Loucy (cell line): Measurements from ENCODE around the gene MTSS2.
A peak's percentile ranks its signal among the peaks of the same experiment; 100 is the strongest.

Experiments
- H2AFZ ChIP-seq: fragments of 200-600 bp; sonication (generic); 2 replicates; pipeline ENCODE4 v1.6.0; 2016; ENCODE audit warnings: antibody characterized with exemption, mild to moderate bottlenecking, low read length, moderate library complexity
- H3F3A ChIP-seq: fragments of 200-600 bp; 2 replicates; pipeline ENCODE4 v1.6.0; 2016; ENCODE audit warnings: antibody characterized with exemption, low read depth, mild to moderate bottlenecking
- H3K27me3 ChIP-seq: fragments of 200-600 bp; sonication (generic); 2 replicates; pipeline ENCODE4 v1.6.1; 2014; ENCODE audit warnings: low read length, mild to moderate bottlenecking; ENCODE audit not compliant: insufficient read depth, poor library complexity, severe bottlenecking
- H3K36me3 ChIP-seq: fragments of 200-600 bp; sonication (generic); 2 replicates; pipeline ENCODE4 v1.6.1; 2016; ENCODE audit warnings: low read length; ENCODE audit not compliant: insufficient read depth
- H3K4me1 ChIP-seq: fragments of 200-600 bp; sonication (generic); 2 replicates; pipeline ENCODE4 v1.5.1; 2014; ENCODE audit warnings: low read length, mild to moderate bottlenecking; ENCODE audit not compliant: insufficient read depth, poor library complexity, severe bottlenecking
- H3K4me2 ChIP-seq: fragments of 200-600 bp; sonication (generic); 2 replicates; pipeline ENCODE4 v1.6.0; 2014; ENCODE audit warnings: antibody characterized with exemption, low read length, low read depth, mild to moderate bottlenecking; ENCODE audit not compliant: poor library complexity, severe bottlenecking
- H3K4me3 ChIP-seq: fragments of 200-600 bp; sonication (generic); 2 replicates; pipeline ENCODE4 v1.5.1; 2014; ENCODE audit warnings: low read length, mild to moderate bottlenecking, mixed read lengths; ENCODE audit not compliant: poor library complexity, severe bottlenecking
- H3K79me2 ChIP-seq: fragments of 200-600 bp; sonication (generic); 2 replicates; pipeline ENCODE4 v1.6.1; 2014; ENCODE audit warnings: low read length; ENCODE audit not compliant: insufficient read depth
- H3K9ac ChIP-seq: fragments of 200-600 bp; sonication (generic); 2 replicates; pipeline ENCODE4 v1.6.0; 2014; ENCODE audit warnings: mild to moderate bottlenecking, low read depth, low read length, moderate library complexity; ENCODE audit not compliant: poor library complexity, severe bottlenecking
- H3K9me2 ChIP-seq: fragments of 200-600 bp; sonication (generic); replicated peaks from 2 replicates; pipeline ENCODE4 v1.6.1; 2016; ENCODE audit warnings: low read depth, low read length, mixed read lengths
- H3K9me3 ChIP-seq: fragments of 200-600 bp; sonication (generic); 2 replicates; pipeline ENCODE4 v1.6.1; 2014; ENCODE audit warnings: mild to moderate bottlenecking, antibody characterized with exemption, low read length, low read depth; ENCODE audit not compliant: insufficient read depth
- H4K20me1 ChIP-seq: fragments of 200-600 bp; sonication (generic); 2 replicates; pipeline ENCODE4 v1.6.0; 2014; ENCODE audit warnings: antibody characterized with exemption, low read length, mild to moderate bottlenecking; ENCODE audit not compliant: insufficient read depth, poor library complexity, severe bottlenecking
- CTCF ChIP-seq: fragments of 200-600 bp; sonication (generic); conservative IDR thresholded peaks from 2 replicates; pipeline ENCODE4 v1.5.1; 2014; ENCODE audit warnings: mild to moderate bottlenecking, antibody characterized with exemption, low read length
- EZH2phosphoT487 ChIP-seq: fragments of 200-600 bp; IDR thresholded peaks from 2 replicates; pipeline ENCODE4 v1.6.1; 2018; ENCODE audit warnings: antibody characterized with exemption, mild to moderate bottlenecking, moderate library complexity, borderline replicate concordance

The MTSS2 gene

DNA sequence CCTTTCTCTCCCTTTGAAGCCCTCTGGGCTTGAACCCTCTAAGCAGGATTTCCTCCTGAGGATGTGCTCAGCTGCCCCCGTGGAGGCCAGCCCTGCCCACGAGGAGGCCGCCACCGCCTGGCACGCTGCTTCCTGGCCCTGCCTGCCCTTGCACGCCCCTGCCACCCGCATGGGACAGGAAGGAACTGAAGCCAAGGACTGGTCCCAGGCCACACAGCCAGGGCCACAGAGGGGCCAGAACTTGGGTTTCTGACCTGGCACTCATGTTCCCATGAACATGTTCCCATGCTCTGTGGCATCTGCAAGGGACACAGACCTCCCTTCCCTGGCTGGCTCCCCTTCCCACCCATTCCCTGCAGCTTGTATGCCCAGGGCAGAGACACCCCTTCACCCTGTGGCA lies 24.1 kb upstream of the MTSS2 start:
- TF ChIP-seq CTCF (no peak), EZH2phosphoT487 (no peak)
- H3K4me2 ChIP-seq, result peak overlapping the region; percentile 46
- no peaks in the 10 kb centered on the region for H3K9me3 ChIP-seq
- H3K4me1 ChIP-seq, result peaks cover 38% of the 10 kb centered on the region
- H3K9me2 ChIP-seq, result no peaks in the 10 kb centered on the region
- no peaks in the 10 kb centered on the region for H3K27me3 ChIP-seq
- peak overlapping the region; percentile 2 for H3K4me3 ChIP-seq
- H2AFZ ChIP-seq, result no peak overlapping the region
- no peaks in the 10 kb centered on the region for H4K20me1 ChIP-seq
- no peaks in the 10 kb centered on the region for H3K79me2 ChIP-seq
- H3K9ac ChIP-seq, result peak overlapping the region; percentile 53
- peaks cover 3% of the 10 kb centered on the region; the same call in 1 of the 2 replicates for H3K36me3 ChIP-seq
- H3F3A ChIP-seq, result no peaks in the 10 kb centered on the region

GRCh38 chr16:70709457-70709856 lies 23.6 kb upstream of the MTSS2 start:
- Histone ChIP-seq H3F3A (no peaks in the 10 kb centered on the region), H3K79me2 (no peaks in the 10 kb centered on the region), H3K9ac (peak overlapping the region; percentile 53), H3K9me3 (no peaks in the 10 kb centered on the region), H3K4me3 (peak overlapping the region; percentile 2), H2AFZ (no peak overlapping the region), H4K20me1 (no peaks in the 10 kb centered on the region), H3K36me3 (peaks cover 3% of the 10 kb centered on the region; the same call in 1 of the 2 replicates), H3K4me1 (peaks cover 38% of the 10 kb centered on the region), H3K27me3 (no peaks in the 10 kb centered on the region), H3K9me2 (no peaks in the 10 kb centered on the region), H3K4me2 (peak overlapping the region; percentile 46)
- TF ChIP-seq EZH2phosphoT487, result no peak
- TF ChIP-seq CTCF, result no peak

- peaks cover 3% of the 10 kb centered on the region; the same call in 1 of the 2 replicates for H3K36me3 ChIP-seq
- no peaks in the 10 kb centered on the region for H4K20me1 ChIP-seq
- H2AFZ ChIP-seq, result no peak overlapping the region
- H3K9me2 ChIP-seq, result no peaks in the 10 kb centered on the region
- no peaks in the 10 kb centered on the region for H3K27me3 ChIP-seq
- H3K9me3 ChIP-seq, result no peaks in the 10 kb centered on the region
- H3K4me1 ChIP-seq, result peaks cover 42% of the 10 kb centered on the region
- no peaks in the 10 kb centered on the region for H3K79me2 ChIP-seq
- no peak overlapping the region for H3K4me2 ChIP-seq
- peak overlapping the region; percentile 53 for H3K9ac ChIP-seq
- no peak for TF ChIP-seq EZH2phosphoT487
- no peak for TF ChIP-seq CTCF
- no peak overlapping the region for H3K4me3 ChIP-seq
- H3F3A ChIP-seq, result no peaks in the 10 kb centered on the region
Measured at GRCh38 chr16:70708366-70709246, 22.8 kb upstream of the MTSS2 start.
